Loucy (cell line): ENCODE results near the gene CCDC158.
"Not testable (repeated sequence)": the region's sequence is repeated elsewhere in the genome, so short reads cannot be mapped to it uniquely, and the experiment has no call there.

Experiments
- H2AFZ ChIP-seq: fragments of 200-600 bp; sonication (generic); 2 replicates; pipeline ENCODE4 v1.6.0; 2016; ENCODE audit warnings: antibody characterized with exemption, mild to moderate bottlenecking, low read length, moderate library complexity
- H3F3A ChIP-seq: fragments of 200-600 bp; 2 replicates; pipeline ENCODE4 v1.6.0; 2016; ENCODE audit warnings: antibody characterized with exemption, low read depth, mild to moderate bottlenecking
- H3K27me3 ChIP-seq: fragments of 200-600 bp; sonication (generic); 2 replicates; pipeline ENCODE4 v1.6.1; 2014; ENCODE audit warnings: low read length, mild to moderate bottlenecking; ENCODE audit not compliant: insufficient read depth, poor library complexity, severe bottlenecking
- H3K36me3 ChIP-seq: fragments of 200-600 bp; sonication (generic); 2 replicates; pipeline ENCODE4 v1.6.1; 2016; ENCODE audit warnings: low read length; ENCODE audit not compliant: insufficient read depth
- H3K4me1 ChIP-seq: fragments of 200-600 bp; sonication (generic); 2 replicates; pipeline ENCODE4 v1.5.1; 2014; ENCODE audit warnings: low read length, mild to moderate bottlenecking; ENCODE audit not compliant: insufficient read depth, poor library complexity, severe bottlenecking
- H3K4me2 ChIP-seq: fragments of 200-600 bp; sonication (generic); 2 replicates; pipeline ENCODE4 v1.6.0; 2014; ENCODE audit warnings: antibody characterized with exemption, low read length, low read depth, mild to moderate bottlenecking; ENCODE audit not compliant: poor library complexity, severe bottlenecking
- H3K4me3 ChIP-seq: fragments of 200-600 bp; sonication (generic); 2 replicates; pipeline ENCODE4 v1.5.1; 2014; ENCODE audit warnings: low read length, mild to moderate bottlenecking, mixed read lengths; ENCODE audit not compliant: poor library complexity, severe bottlenecking
- H3K79me2 ChIP-seq: fragments of 200-600 bp; sonication (generic); 2 replicates; pipeline ENCODE4 v1.6.1; 2014; ENCODE audit warnings: low read length; ENCODE audit not compliant: insufficient read depth
- H3K9ac ChIP-seq: fragments of 200-600 bp; sonication (generic); 2 replicates; pipeline ENCODE4 v1.6.0; 2014; ENCODE audit warnings: mild to moderate bottlenecking, low read depth, low read length, moderate library complexity; ENCODE audit not compliant: poor library complexity, severe bottlenecking
- H3K9me2 ChIP-seq: fragments of 200-600 bp; sonication (generic); replicated peaks from 2 replicates; pipeline ENCODE4 v1.6.1; 2016; ENCODE audit warnings: low read depth, low read length, mixed read lengths
- H3K9me3 ChIP-seq: fragments of 200-600 bp; sonication (generic); 2 replicates; pipeline ENCODE4 v1.6.1; 2014; ENCODE audit warnings: mild to moderate bottlenecking, antibody characterized with exemption, low read length, low read depth; ENCODE audit not compliant: insufficient read depth
- H4K20me1 ChIP-seq: fragments of 200-600 bp; sonication (generic); 2 replicates; pipeline ENCODE4 v1.6.0; 2014; ENCODE audit warnings: antibody characterized with exemption, low read length, mild to moderate bottlenecking; ENCODE audit not compliant: insufficient read depth, poor library complexity, severe bottlenecking
- EZH2phosphoT487 ChIP-seq: fragments of 200-600 bp; IDR thresholded peaks from 2 replicates; pipeline ENCODE4 v1.6.1; 2018; ENCODE audit warnings: antibody characterized with exemption, mild to moderate bottlenecking, moderate library complexity, borderline replicate concordance
- TF ChIP-seq, protein P1 (sequence below): fragments of 200-600 bp; sonication (generic); conservative IDR thresholded peaks from 2 replicates; pipeline ENCODE4 v1.5.1; 2014; ENCODE audit warnings: mild to moderate bottlenecking, antibody characterized with exemption, low read length

Gene CCDC158

GRCh38 chr4:76458297-76458696, 37.4 kb upstream of the CCDC158 start:
- Histone ChIP-seq H3K79me2 (no peaks in the 10 kb centered on the region), H3K9me2 (no peaks in the 10 kb centered on the region), H4K20me1 (no peaks in the 10 kb centered on the region), H3K9me3 (no peaks in the 10 kb centered on the region), H3F3A (no peaks in the 10 kb centered on the region), H3K4me3 (no peak overlapping the region), H3K9ac (no peak overlapping the region), H3K4me1 (no peaks in the 10 kb centered on the region), H2AFZ (no peak overlapping the region), H3K27me3 (no peaks in the 10 kb centered on the region), H3K4me2 (no peak overlapping the region), H3K36me3 (no peaks in the 10 kb centered on the region)
- TF ChIP-seq, protein P1, sequence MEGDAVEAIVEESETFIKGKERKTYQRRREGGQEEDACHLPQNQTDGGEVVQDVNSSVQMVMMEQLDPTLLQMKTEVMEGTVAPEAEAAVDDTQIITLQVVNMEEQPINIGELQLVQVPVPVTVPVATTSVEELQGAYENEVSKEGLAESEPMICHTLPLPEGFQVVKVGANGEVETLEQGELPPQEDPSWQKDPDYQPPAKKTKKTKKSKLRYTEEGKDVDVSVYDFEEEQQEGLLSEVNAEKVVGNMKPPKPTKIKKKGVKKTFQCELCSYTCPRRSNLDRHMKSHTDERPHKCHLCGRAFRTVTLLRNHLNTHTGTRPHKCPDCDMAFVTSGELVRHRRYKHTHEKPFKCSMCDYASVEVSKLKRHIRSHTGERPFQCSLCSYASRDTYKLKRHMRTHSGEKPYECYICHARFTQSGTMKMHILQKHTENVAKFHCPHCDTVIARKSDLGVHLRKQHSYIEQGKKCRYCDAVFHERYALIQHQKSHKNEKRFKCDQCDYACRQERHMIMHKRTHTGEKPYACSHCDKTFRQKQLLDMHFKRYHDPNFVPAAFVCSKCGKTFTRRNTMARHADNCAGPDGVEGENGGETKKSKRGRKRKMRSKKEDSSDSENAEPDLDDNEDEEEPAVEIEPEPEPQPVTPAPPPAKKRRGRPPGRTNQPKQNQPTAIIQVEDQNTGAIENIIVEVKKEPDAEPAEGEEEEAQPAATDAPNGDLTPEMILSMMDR: no peak
- no peak for TF ChIP-seq EZH2phosphoT487

GRCh38 chr4:76457885-76458284, 36.9 kb upstream of the CCDC158 start:
- H3K27me3 ChIP-seq: no peaks in the 10 kb centered on the region
- no peaks in the 10 kb centered on the region for H3K79me2 ChIP-seq
- H3K4me2 ChIP-seq: no peak overlapping the region
- no peaks in the 10 kb centered on the region for H3K9me3 ChIP-seq
- TF ChIP-seq, protein P1: no peak
- TF ChIP-seq EZH2phosphoT487: no peak
- no peaks in the 10 kb centered on the region for H4K20me1 ChIP-seq
- H3K4me1 ChIP-seq: no peaks in the 10 kb centered on the region
- no peaks in the 10 kb centered on the region for H3K36me3 ChIP-seq
- no peak overlapping the region for H3K4me3 ChIP-seq
- H2AFZ ChIP-seq: no peak overlapping the region
- H3K9ac ChIP-seq: no peak overlapping the region
- no peaks in the 10 kb centered on the region for H3F3A ChIP-seq
- no peaks in the 10 kb centered on the region for H3K9me2 ChIP-seq

GRCh38 chr4:76454073-76454472, 33.1 kb upstream of the CCDC158 start:
- H3K9me3 ChIP-seq, H4K20me1 ChIP-seq, H3K4me3 ChIP-seq, H3K4me1 ChIP-seq, H3K9me2 ChIP-seq, H3K9ac ChIP-seq, H3K27me3 ChIP-seq, H3F3A ChIP-seq, H3K36me3 ChIP-seq, H3K79me2 ChIP-seq, H3K4me2 ChIP-seq: not testable (repeated sequence)
- peak overlapping the region; percentile 30; the same call in 1 of the 2 replicates for H2AFZ ChIP-seq

DNA sequence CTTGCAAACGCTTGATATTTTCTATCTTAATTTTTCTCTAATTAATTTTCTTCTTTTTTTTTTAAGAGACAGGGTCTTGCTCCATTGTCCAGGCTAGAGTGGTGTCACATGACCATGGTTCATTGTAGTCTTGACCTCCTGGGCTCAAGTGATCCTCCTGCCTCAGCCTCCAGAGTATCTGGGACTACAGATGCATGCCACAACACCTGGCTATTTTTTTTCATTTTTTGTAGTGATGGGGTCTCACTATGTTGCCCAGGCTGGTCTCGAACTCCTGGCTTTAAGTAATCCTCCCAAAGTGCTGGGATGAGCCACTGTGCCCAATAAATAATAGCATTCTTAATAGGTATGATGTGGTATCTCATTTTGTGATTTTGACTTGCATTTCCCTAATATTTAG, 32.3 kb upstream of the CCDC158 start:
- H3K4me2 ChIP-seq: no peak overlapping the region
- no peak overlapping the region for H3K4me3 ChIP-seq
- no peak overlapping the region for H3K9ac ChIP-seq
- H3K79me2 ChIP-seq: no peaks in the 10 kb centered on the region
- H3K4me1 ChIP-seq: no peaks in the 10 kb centered on the region
- no peaks in the 10 kb centered on the region for H3K27me3 ChIP-seq
- TF ChIP-seq, protein P1: no peak
- no peak for TF ChIP-seq EZH2phosphoT487
- no peaks in the 10 kb centered on the region for H3F3A ChIP-seq
- H3K9me2 ChIP-seq: no peaks in the 10 kb centered on the region
- no peaks in the 10 kb centered on the region for H4K20me1 ChIP-seq
- H3K36me3 ChIP-seq: no peaks in the 10 kb centered on the region
- no peak overlapping the region for H2AFZ ChIP-seq
- H3K9me3 ChIP-seq: no peaks in the 10 kb centered on the region
